GM12878 (cell line): ENCODE results near the gene STEAP3.

ENCODE experiments used
- CBX5 ChIP-seq: sonication (generic); IDR thresholded peaks from 2 replicates; pipeline ENCODE4 v1.6.1; 2016; ENCODE audit warnings: low read depth, moderate library complexity, mild to moderate bottlenecking, inconsistent platforms
- YY1 ChIP-seq: IDR thresholded peaks from 2 replicates; pipeline ENCODE4 v1.6.1; 2011; ENCODE audit warnings: low read depth, mild to moderate bottlenecking, low read length
- ZBTB33 ChIP-seq: fragments of 450-650 bp; IDR thresholded peaks from 2 replicates; pipeline ENCODE4 v1.6.1; 2017; ENCODE audit warnings: mild to moderate bottlenecking

DNA sequence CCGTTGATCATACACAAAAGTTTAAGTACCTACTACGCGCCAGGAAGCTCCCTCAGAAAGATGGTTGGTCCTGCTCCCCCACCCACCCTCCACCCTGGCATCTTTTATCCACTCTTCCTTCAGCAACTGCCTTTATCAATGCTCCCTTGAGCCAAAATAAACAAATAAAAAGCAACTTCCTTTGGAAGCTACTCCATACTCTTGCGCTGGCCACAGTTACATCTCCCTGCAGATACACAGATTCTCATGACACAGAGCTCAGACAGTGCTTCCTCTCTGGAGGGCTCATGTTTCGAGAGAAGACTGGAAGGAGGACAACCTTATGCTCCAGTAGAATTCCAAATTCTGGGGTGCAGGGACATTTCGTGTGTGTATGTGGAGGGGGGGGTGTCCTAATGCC is 3.8 kb upstream of the STEAP3 start:
- no peak for TF ChIP-seq ZBTB33
- TF ChIP-seq CBX5, result no peak
- no peak for TF ChIP-seq YY1
